Urinary bladder (tissue), 4 donors: Measurements from ENCODE around the gene P2RY13. TPM values are rescaled to one million over a fixed set of nuclear protein-coding genes. Genes with fewer than 3 reads are reported as not detected.

Experiments
- DNase-seq: peaks from one replicate; pipeline ENCODE4 v3.0.0-alpha.2; 2015; ENCODE audit errors: extremely low spot score
- H3K27ac ChIP-seq: one replicate; pipeline ENCODE4 v1.5.1; 2013; ENCODE audit warnings: low read depth, mild to moderate bottlenecking, moderate library complexity
- H3K36me3 ChIP-seq: one replicate; pipeline ENCODE4 v1.6.1; 2013; ENCODE audit warnings: mild to moderate bottlenecking, moderate library complexity; ENCODE audit not compliant: insufficient read depth
- H3K4me1 ChIP-seq: one replicate; pipeline ENCODE4 v1.6.1; 2013; ENCODE audit warnings: mild to moderate bottlenecking, moderate library complexity; ENCODE audit not compliant: insufficient read depth
- H3K4me3 ChIP-seq: one replicate; pipeline ENCODE4 v1.5.1; 2013; ENCODE audit warnings: low read depth, low read length
- WGBS: extraction: QIAGEN DNeasy Blood & Tissue Kit; methylation state at CpG from one replicate; pipeline ENCODE4 v1.1.7; 2013; 5-methylcytosine and 5-hydroxymethylcytosine counted together
- polyA plus RNA-seq: library from polyadenylated mRNA; stranded (reverse); fragments of 200-250 nt; gene quantifications from one replicate; pipeline ENCODE4 v1.2.3, GENCODE V29; 2013
- total RNA-seq: library from RNA; depleted of rRNA; stranded (reverse); fragments of >200 nt; gene quantifications from one replicate; pipeline ENCODE4 v1.2.3, GENCODE V29; 2014
- donor health status: healthy with polysubstance abuse.
- donor health status: healthy.

The P2RY13 gene
- total and polyA plus RNA-seq, 2 donors: 0.57 to 2.3 TPM

- WGBS: 67% methylated on average over 2 of the region's 2 CpGs
- no peak for DNase-seq
- Histone ChIP-seq H3K36me3 (peaks cover 2% of the 10 kb centered on the region), H3K4me3 (no peak overlapping the region), H3K4me1 (no peaks in the 10 kb centered on the region), H3K27ac (no peak overlapping the region)
These were observed 31.9 kb downstream of the P2RY13 start for GRCh38 chr3:151297429-151297828.

GRCh38 chr3:151296226-151296625, 33.1 kb downstream of the P2RY13 start:
- H3K4me1 ChIP-seq: no peaks in the 10 kb centered on the region
- no peak for DNase-seq
- H3K27ac ChIP-seq: no peak overlapping the region
- no peak overlapping the region for H3K4me3 ChIP-seq
- 89% methylated on average over 3 of the region's 3 CpGs for WGBS
- H3K36me3 ChIP-seq: peaks cover 2% of the 10 kb centered on the region

GRCh38 chr3:151293127-151293526, 36.2 kb downstream of the P2RY13 start:
- 59% methylated on average over 6 of the region's 6 CpGs for WGBS
- Histone ChIP-seq H3K4me1 (no peaks in the 10 kb centered on the region), H3K4me3 (no peak overlapping the region), H3K27ac (no peak overlapping the region), H3K36me3 (no peaks in the 10 kb centered on the region)
- DNase-seq: no peak

- WGBS: 50% methylated on average over 3 of the region's 3 CpGs
- H3K4me1 ChIP-seq: no peaks in the 10 kb centered on the region
- no peak overlapping the region for H3K27ac ChIP-seq
- no peak overlapping the region for H3K4me3 ChIP-seq
- no peak for DNase-seq
- H3K36me3 ChIP-seq: no peaks in the 10 kb centered on the region
These were observed 38.7 kb downstream of the P2RY13 start for GRCh38 chr3:151290673-151291072.

- H3K27ac ChIP-seq: no peak overlapping the region
- no peak overlapping the region for H3K4me3 ChIP-seq
- no peak for DNase-seq
- 43% methylated on average over 3 of the region's 3 CpGs for WGBS
- no peaks in the 10 kb centered on the region for H3K4me1 ChIP-seq
- H3K36me3 ChIP-seq: no peaks in the 10 kb centered on the region
These were observed 39.9 kb downstream of the P2RY13 start for GRCh38 chr3:151289445-151289844.

- 82% methylated on average over 1 of the region's 1 CpG for WGBS
- H3K4me1 ChIP-seq: no peaks in the 10 kb centered on the region
- DNase-seq: no peak
- no peaks in the 10 kb centered on the region for H3K36me3 ChIP-seq
- H3K4me3 ChIP-seq: no peak overlapping the region
- H3K27ac ChIP-seq: no peak overlapping the region
These were observed 43.4 kb downstream of the P2RY13 start for GRCh38 chr3:151285940-151286339.

- 38% methylated on average over 5 of the region's 5 CpGs for WGBS
- Histone ChIP-seq H3K36me3 (no peaks in the 10 kb centered on the region), H3K27ac (peak overlapping the region; percentile 66), H3K4me3 (no peak overlapping the region), H3K4me1 (no peaks in the 10 kb centered on the region)
- DNase-seq: peak; percentile 20
These were observed 45.4 kb downstream of the P2RY13 start for GRCh38 chr3:151283907-151284461.

GRCh38 chr3:151283387-151283786, 46.0 kb downstream of the P2RY13 start:
- no peak for DNase-seq
- H3K27ac ChIP-seq: no peak overlapping the region
- WGBS: 66% methylated on average over 4 of the region's 4 CpGs

GRCh38 chr3:151282921-151283320, 46.4 kb downstream of the P2RY13 start:
- H3K4me1 ChIP-seq: no peaks in the 10 kb centered on the region
- WGBS: 2% methylated on average over 1 of the region's 1 CpG
- DNase-seq: peak; percentile 32
- no peak overlapping the region for H3K27ac ChIP-seq
- H3K4me3 ChIP-seq: no peak overlapping the region
- no peaks in the 10 kb centered on the region for H3K36me3 ChIP-seq

More at GRCh38 chr3:151283387-151283786, 46.0 kb downstream of the P2RY13 start:
- H3K4me1 ChIP-seq: no peaks in the 10 kb centered on the region
- no peak overlapping the region for H3K4me3 ChIP-seq
- H3K36me3 ChIP-seq: no peaks in the 10 kb centered on the region

GRCh38 chr3:151281671-151282324, 47.6 kb downstream of the P2RY13 start:
- H3K27ac ChIP-seq: no peak overlapping the region
- DNase-seq: no peak
- WGBS: 52% methylated on average over 9 of the region's 9 CpGs

GRCh38 chr3:151278230-151278629, 51.1 kb downstream of the P2RY13 start, which contains the start of gene P2RY14:
P2RY14 (minus strand) TSS chr3:151278542; CDS start chr3:151214316, 64,226 bp downstream.
- WGBS: 65% methylated on average over 4 of the region's 4 CpGs
- H3K4me3 ChIP-seq: no peak within 1 kb of the TSS
- no peak within 1 kb of the TSS for H3K27ac ChIP-seq

More at GRCh38 chr3:151281671-151282324, 47.6 kb downstream of the P2RY13 start:
- Histone ChIP-seq H3K4me3 (no peak overlapping the region), H3K36me3 (no peaks in the 10 kb centered on the region), H3K4me1 (no peaks in the 10 kb centered on the region)

GRCh38 chr3:151276687-151277042, 52.7 kb downstream of the P2RY13 start:
- Histone ChIP-seq H3K4me3 (no peak overlapping the region), H3K36me3 (no peaks in the 10 kb centered on the region), H3K4me1 (no peaks in the 10 kb centered on the region), H3K27ac (no peak overlapping the region)
- 89% methylated on average over 6 of the region's 6 CpGs for WGBS
- no peak for DNase-seq

More at GRCh38 chr3:151278230-151278629, 51.1 kb downstream of the P2RY13 start, which contains the start of gene P2RY14:
- Histone ChIP-seq H3K4me1 (no peaks in the 10 kb centered on the region), H3K36me3 (no peaks in the 10 kb centered on the region)
- no peak for DNase-seq
